ENCODE results near the gene NTN1. TPM values are rescaled to one million over a fixed set of nuclear protein-coding genes. Genes with fewer than 3 reads are reported as not detected.

The NTN1 gene
- total RNA-seq, 1 donor from 2014 or later: 0.45 TPM

- H3K4me3 ChIP-seq: no peak overlapping the region
- no peaks in the 10 kb centered on the region for H3K36me3 Mint-ChIP-seq
- no peaks in the 10 kb centered on the region for H3K79me2 ChIP-seq (ENCODE audit: low read depth)
- H3K9me3 ChIP-seq (ENCODE audit: low read depth): no peaks in the 10 kb centered on the region
- no peaks in the 10 kb centered on the region for H3F3A ChIP-seq (ENCODE audit: low read depth)
- no peaks in the 10 kb centered on the region for H4K20me1 ChIP-seq (ENCODE audit: low read depth)
- H3K27me3 ChIP-seq: no peaks in the 10 kb centered on the region
- H3K9me3 Mint-ChIP-seq: no peaks in the 10 kb centered on the region
- no peak for DNase-seq (ENCODE audit: low spot score)
- no peaks in the 10 kb centered on the region for H3K36me3 ChIP-seq
- no peak overlapping the region for H3K4me2 ChIP-seq
- peaks cover 3% of the 10 kb centered on the region for H3K27me3 Mint-ChIP-seq (ENCODE audit: insufficient read depth, low read depth)
- no peak overlapping the region for H3K27ac ChIP-seq
- H3K4me3 Mint-ChIP-seq: no peak overlapping the region
- no peak overlapping the region for H3K9ac ChIP-seq
- H3K4me1 ChIP-seq: peaks cover under 1% of the 10 kb centered on the region
- TF ChIP-seq EZH2phosphoT487 (IDR thresholded peaks at IDR 0.05) (no peak), EZH2 (IDR thresholded peaks at IDR 0.05) (no peak)
- TF ChIP-seq, protein P1, sequence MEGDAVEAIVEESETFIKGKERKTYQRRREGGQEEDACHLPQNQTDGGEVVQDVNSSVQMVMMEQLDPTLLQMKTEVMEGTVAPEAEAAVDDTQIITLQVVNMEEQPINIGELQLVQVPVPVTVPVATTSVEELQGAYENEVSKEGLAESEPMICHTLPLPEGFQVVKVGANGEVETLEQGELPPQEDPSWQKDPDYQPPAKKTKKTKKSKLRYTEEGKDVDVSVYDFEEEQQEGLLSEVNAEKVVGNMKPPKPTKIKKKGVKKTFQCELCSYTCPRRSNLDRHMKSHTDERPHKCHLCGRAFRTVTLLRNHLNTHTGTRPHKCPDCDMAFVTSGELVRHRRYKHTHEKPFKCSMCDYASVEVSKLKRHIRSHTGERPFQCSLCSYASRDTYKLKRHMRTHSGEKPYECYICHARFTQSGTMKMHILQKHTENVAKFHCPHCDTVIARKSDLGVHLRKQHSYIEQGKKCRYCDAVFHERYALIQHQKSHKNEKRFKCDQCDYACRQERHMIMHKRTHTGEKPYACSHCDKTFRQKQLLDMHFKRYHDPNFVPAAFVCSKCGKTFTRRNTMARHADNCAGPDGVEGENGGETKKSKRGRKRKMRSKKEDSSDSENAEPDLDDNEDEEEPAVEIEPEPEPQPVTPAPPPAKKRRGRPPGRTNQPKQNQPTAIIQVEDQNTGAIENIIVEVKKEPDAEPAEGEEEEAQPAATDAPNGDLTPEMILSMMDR (IDR thresholded peaks at IDR 0.05): no peak
- H3K27ac Mint-ChIP-seq: no peak overlapping the region
- no peaks in the 10 kb centered on the region for H3K4me1 Mint-ChIP-seq
- no peak overlapping the region for H2AFZ ChIP-seq (replicated peaks)
Observed at GRCh38 chr17:9266697-9267117, 245.4 kb downstream of the NTN1 start.

DNA sequence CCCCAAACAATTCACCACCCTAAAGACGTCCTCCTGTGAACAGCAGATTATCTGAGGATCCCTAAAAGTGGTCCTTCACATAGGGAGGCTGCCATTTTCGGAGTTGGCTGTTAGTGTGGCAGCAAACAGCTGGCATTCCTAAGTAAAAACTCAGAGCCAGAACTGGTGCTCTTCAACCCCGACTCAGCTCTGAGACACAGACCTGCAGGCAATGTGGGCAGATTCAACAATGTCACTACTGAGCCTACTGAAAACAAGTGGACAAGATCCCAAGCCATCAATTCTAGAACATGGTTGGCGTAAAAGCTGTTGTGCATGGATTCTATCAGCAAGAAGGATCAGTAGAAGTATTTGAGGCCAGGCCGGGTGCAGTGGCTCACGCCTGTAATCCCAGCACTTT, 247.2 kb downstream of the NTN1 start:
- Histone ChIP-seq H2AFZ (replicated peaks) (no peak overlapping the region), H3K4me1 (peaks cover 8% of the 10 kb centered on the region), H3K9ac (no peak overlapping the region), H3K36me3 (no peaks in the 10 kb centered on the region), H4K20me1 (ENCODE audit: low read depth) (no peaks in the 10 kb centered on the region), H3K4me2 (no peak overlapping the region), H3K27ac (no peak overlapping the region), H3F3A (ENCODE audit: low read depth) (no peaks in the 10 kb centered on the region), H3K9me3 (ENCODE audit: low read depth) (no peaks in the 10 kb centered on the region), H3K4me3 (no peak overlapping the region), H3K27me3 (no peaks in the 10 kb centered on the region), H3K79me2 (ENCODE audit: low read depth) (no peaks in the 10 kb centered on the region)
- no peak for TF ChIP-seq EZH2phosphoT487 (IDR thresholded peaks at IDR 0.05)
- TF ChIP-seq, protein P1 (IDR thresholded peaks at IDR 0.05): no peak
- TF ChIP-seq EZH2 (IDR thresholded peaks at IDR 0.05): no peak
- H3K36me3 Mint-ChIP-seq: no peaks in the 10 kb centered on the region
- H3K4me3 Mint-ChIP-seq: no peak overlapping the region
- no peaks in the 10 kb centered on the region for H3K9me3 Mint-ChIP-seq
- DNase-seq (ENCODE audit: low spot score): no peak
- peaks cover 11% of the 10 kb centered on the region for H3K4me1 Mint-ChIP-seq
- H3K27ac Mint-ChIP-seq: no peak overlapping the region
- H3K27me3 Mint-ChIP-seq (ENCODE audit: insufficient read depth, low read depth): peaks cover 3% of the 10 kb centered on the region

DNA sequence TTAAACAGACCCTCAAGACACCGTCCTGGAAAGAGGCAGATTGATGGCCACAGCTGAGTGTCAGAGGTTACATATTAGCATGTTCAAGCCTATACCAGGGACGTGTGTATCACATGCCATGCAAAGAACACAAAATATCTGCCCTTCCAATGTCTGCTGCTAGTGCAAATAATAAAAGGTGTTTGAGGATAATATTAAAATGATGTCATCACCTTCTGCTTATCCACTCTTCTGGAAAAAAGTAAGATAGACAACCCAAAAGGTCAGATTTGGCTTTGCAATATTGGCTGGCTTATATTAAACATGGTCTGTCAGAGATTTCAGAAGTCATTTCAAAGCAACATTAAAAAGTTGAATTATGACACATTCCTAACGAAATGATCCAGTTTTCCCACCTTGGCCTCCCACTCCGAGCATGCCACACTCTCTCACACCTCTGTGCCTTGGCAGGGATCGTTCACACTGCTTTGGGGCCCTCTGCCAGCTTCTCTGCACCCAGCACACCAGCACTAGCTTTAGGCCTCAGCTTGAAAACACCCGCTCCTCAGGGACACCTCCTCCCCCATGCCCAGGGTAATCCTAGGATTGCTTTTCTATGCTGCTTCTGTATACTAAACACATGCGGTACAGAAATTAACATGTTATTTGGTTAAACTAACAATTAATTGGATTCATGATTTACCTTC, 248.2 kb downstream of the NTN1 start:
- H3K4me3 ChIP-seq: no peak overlapping the region
- Mint-ChIP-seq H3K27me3 (ENCODE audit: insufficient read depth, low read depth) (peaks cover 3% of the 10 kb centered on the region), H3K36me3 (no peaks in the 10 kb centered on the region), H3K27ac (no peak overlapping the region), H3K4me1 (peaks cover 17% of the 10 kb centered on the region), H3K4me3 (no peak overlapping the region), H3K9me3 (no peaks in the 10 kb centered on the region)
- no peaks in the 10 kb centered on the region for H3K27me3 ChIP-seq
- H3K36me3 ChIP-seq: no peaks in the 10 kb centered on the region
- H3K79me2 ChIP-seq (ENCODE audit: low read depth): no peaks in the 10 kb centered on the region
- no peak overlapping the region for H3K27ac ChIP-seq
- H3K9me3 ChIP-seq (ENCODE audit: low read depth): no peaks in the 10 kb centered on the region
- no peaks in the 10 kb centered on the region for H4K20me1 ChIP-seq (ENCODE audit: low read depth)
- TF ChIP-seq EZH2phosphoT487 (IDR thresholded peaks at IDR 0.05) (no peak), EZH2 (IDR thresholded peaks at IDR 0.05) (no peak)
- TF ChIP-seq, protein P1 (IDR thresholded peaks at IDR 0.05): no peak
- H3K4me1 ChIP-seq: peaks cover 8% of the 10 kb centered on the region
- no peak overlapping the region for H2AFZ ChIP-seq (replicated peaks)
- no peak overlapping the region for H3K9ac ChIP-seq
- no peak overlapping the region for H3K4me2 ChIP-seq
- no peaks in the 10 kb centered on the region for H3F3A ChIP-seq (ENCODE audit: low read depth)
- no peak for DNase-seq (ENCODE audit: low spot score)
